HG02973 (cell line): ENCODE results near the gene CNTN5.
A peak's percentile ranks its signal among the peaks of the same experiment; 100 is the strongest.
"Not testable (repeated sequence)": the region's sequence is repeated elsewhere in the genome, so short reads cannot be mapped to it uniquely, and the experiment has no call there.

Source experiments
- ATAC-seq: cut with Tn5 transposase; IDR thresholded peaks from one replicate; pipeline ENCODE4 v1.9.1; 2021; ENCODE audit warnings: moderate library complexity; ENCODE audit not compliant: unreplicated experiment

CNTN5 gene

GRCh38 chr11:99020352-99021225 lies at the start of gene CNTN5:
Gene CNTN5, plus strand, starts transcription at chr11:99020949.
- no peak for ATAC-seq

- no peak for ATAC-seq
These were observed 41.5 kb upstream of the CNTN5 start for GRCh38 chr11:98979205-98979604.

- peak; percentile 58 for ATAC-seq
These were observed 4.9 kb upstream of the CNTN5 start for GRCh38 chr11:99015634-99016454.

GRCh38 chr11:99019696-99020095 lies 1.1 kb upstream of the CNTN5 start:
- no peak for ATAC-seq

GRCh38 chr11:99037057-99037456 lies 16.3 kb downstream of the CNTN5 start:
- no peak for ATAC-seq

- ATAC-seq, result no peak
These were observed 42.6 kb downstream of the CNTN5 start for GRCh38 chr11:99063331-99063730.

GRCh38 chr11:99065121-99065520 lies 44.4 kb downstream of the CNTN5 start:
- ATAC-seq, result no peak

GRCh38 chr11:99066618-99067317 lies 46.0 kb downstream of the CNTN5 start:
- ATAC-seq, result no peak

- ATAC-seq, result no peak
These were observed 48.1 kb downstream of the CNTN5 start for GRCh38 chr11:99068832-99069231.

GRCh38 chr11:99069856-99070444 lies 49.2 kb downstream of the CNTN5 start:
- ATAC-seq, result peak; percentile 72

- no peak for ATAC-seq
These were observed 58.8 kb downstream of the CNTN5 start for GRCh38 chr11:99079576-99079975.

GRCh38 chr11:99080154-99080553 lies 59.4 kb downstream of the CNTN5 start:
- no peak for ATAC-seq

GRCh38 chr11:99098258-99098657 lies 77.5 kb downstream of the CNTN5 start:
- ATAC-seq, result no peak

- ATAC-seq, result peak; percentile 91
These were observed 78.0 kb downstream of the CNTN5 start for GRCh38 chr11:99098751-99099150.

GRCh38 chr11:99117603-99118002 lies 96.9 kb downstream of the CNTN5 start:
- ATAC-seq, result no peak

GRCh38 chr11:99133862-99134261 lies 113.1 kb downstream of the CNTN5 start:
- not testable (repeated sequence) for ATAC-seq

GRCh38 chr11:99135508-99135907 lies 114.8 kb downstream of the CNTN5 start:
- no peak for ATAC-seq

- ATAC-seq, result no peak
These were observed 121.5 kb downstream of the CNTN5 start for GRCh38 chr11:99142237-99142636.

GRCh38 chr11:99148352-99148751 lies 127.6 kb downstream of the CNTN5 start:
- ATAC-seq, result no peak

- ATAC-seq, result no peak
These were observed 133.5 kb downstream of the CNTN5 start for GRCh38 chr11:99154277-99154676.

- no peak for ATAC-seq
These were observed 139.7 kb downstream of the CNTN5 start for GRCh38 chr11:99160447-99160846.
